ENCODE data around the gene SPATS2L. TPM values are rescaled to one million over a fixed set of nuclear protein-coding genes. Genes with fewer than 3 reads are reported as not detected.

Gene SPATS2L
- total RNA-seq, 1 donor from 2014 or later: 79.9 TPM

DNA sequence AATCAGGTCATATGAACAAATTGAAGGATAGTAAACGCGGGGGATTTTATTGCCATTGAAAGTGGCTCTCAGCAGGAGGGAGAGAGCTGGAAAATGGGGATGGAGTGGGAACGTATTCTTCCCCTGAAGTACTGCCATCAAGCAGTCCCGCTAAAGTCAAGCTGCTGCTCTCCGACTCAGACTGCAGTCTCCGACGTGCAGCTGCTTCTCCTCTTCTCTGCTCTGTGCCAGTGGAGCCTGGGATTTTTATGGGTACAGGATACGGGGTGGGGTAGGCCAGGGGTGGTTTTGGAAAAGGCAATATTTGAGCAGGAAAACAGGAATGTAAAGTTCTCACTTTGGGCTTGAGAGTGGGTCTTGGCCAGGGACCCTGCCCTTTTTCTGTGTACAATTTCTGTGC, 170.3 kb downstream of the SPATS2L start:
- Histone ChIP-seq H3K27ac (ENCODE audit: low read depth, low read length) (peak overlapping the region; percentile 67), H3K4me1 (ENCODE audit: control insufficient read depth in 3 of 3, insufficient read depth in 3 of 3, low read length in 3 of 3) (peaks cover 8 to 12% (median 9%) of the 10 kb centered on the region in 3 donors), H3K36me3 (ENCODE audit: control insufficient read depth in 3 of 3, insufficient read depth in 3 of 3, low read length in 3 of 3) (peaks cover 5 to 23% (median 14%) of the 10 kb centered on the region in 3 donors), H3K4me3 (ENCODE audit: low read length in 3 of 3) (peak overlapping the region in 1 of 3 donors; percentile 27), H3K27me3 (ENCODE audit: control insufficient read depth in 3 of 3, insufficient read depth in 3 of 3, low read length in 3 of 3) (no peaks in the 10 kb centered on the region), H3K9ac (ENCODE audit: low read depth in 1 of 3, low read length in 3 of 3) (peak overlapping the region; percentile 26 to 57 (median 48)), H3K9me3 (ENCODE audit: control insufficient read depth in 3 of 3, low read length in 3 of 3) (no peaks in the 10 kb centered on the region)

DNA sequence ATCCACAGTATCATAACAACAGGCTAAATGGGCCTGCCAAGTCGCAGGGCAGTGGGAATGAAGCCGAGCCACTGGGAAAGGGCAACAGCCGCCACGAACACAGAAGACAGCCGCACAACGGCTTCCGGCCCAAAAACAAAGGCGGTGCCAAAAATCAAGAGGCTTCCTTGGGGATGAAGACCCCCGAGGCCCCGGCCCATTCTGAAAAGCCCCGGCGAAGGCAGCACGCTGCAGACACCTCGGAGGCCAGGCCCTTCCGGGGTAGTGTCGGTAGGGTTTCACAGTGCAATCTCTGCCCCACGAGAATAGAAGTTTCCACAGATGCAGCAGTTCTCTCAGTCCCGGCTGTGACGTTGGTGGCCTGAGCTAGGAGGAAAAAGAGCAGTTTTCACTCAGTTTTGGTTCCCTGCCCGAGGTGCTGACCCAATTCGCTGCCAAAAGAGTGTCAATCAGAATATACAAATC, 171.2 kb downstream of the SPATS2L start:
- Histone ChIP-seq H3K9me3 (ENCODE audit: control insufficient read depth in 3 of 3, low read length in 3 of 3) (no peaks in the 10 kb centered on the region), H3K9ac (ENCODE audit: low read depth in 1 of 3, low read length in 3 of 3) (peak overlapping the region; percentile 55 to 69 (median 69)), H3K4me1 (ENCODE audit: control insufficient read depth in 3 of 3, insufficient read depth in 3 of 3, low read length in 3 of 3) (peaks cover 8 to 12% (median 9%) of the 10 kb centered on the region in 3 donors), H3K27me3 (ENCODE audit: control insufficient read depth in 3 of 3, insufficient read depth in 3 of 3, low read length in 3 of 3) (no peaks in the 10 kb centered on the region), H3K4me3 (ENCODE audit: low read length in 3 of 3) (peak overlapping the region; percentile 20 to 63 (median 54)), H3K27ac (ENCODE audit: low read depth, low read length) (peak overlapping the region; percentile 67), H3K36me3 (ENCODE audit: control insufficient read depth in 3 of 3, insufficient read depth in 3 of 3, low read length in 3 of 3) (peaks cover 4 to 19% (median 10%) of the 10 kb centered on the region in 3 donors)

DNA sequence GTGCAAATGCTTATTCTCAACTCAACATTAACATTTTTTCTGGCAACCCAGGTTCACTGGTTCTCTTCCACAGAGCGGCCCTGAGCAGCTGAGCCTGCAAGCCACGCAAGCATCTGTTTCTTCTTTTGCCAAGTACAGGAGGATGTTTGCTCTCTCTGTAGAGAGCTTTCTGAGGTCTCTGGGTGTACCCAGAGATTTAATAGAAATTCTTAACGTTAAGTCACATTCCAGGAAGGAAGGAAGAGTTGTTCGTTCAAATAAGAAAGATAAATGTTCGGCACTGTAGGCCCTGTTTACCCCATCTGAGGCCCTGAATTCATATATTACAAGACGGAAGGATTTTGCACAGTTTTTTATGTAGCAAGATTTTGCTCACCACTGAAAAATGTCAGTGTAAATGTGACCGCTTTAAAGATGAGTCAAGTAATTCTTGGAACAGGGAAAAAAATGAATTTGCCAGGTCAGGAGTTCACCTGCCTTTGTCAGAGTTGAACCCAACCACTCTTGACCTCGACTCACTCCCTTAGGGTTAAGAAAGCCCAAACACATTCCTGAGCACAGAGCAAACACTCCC, 173.3 kb downstream of the SPATS2L start:
- Histone ChIP-seq H3K4me3 (ENCODE audit: low read length in 3 of 3) (no peak overlapping the region), H3K27ac (ENCODE audit: low read depth, low read length) (no peak overlapping the region), H3K9ac (ENCODE audit: low read depth in 1 of 3, low read length in 3 of 3) (no peak overlapping the region), H3K4me1 (ENCODE audit: control insufficient read depth in 3 of 3, insufficient read depth in 3 of 3, low read length in 3 of 3) (peaks cover 8 to 12% (median 9%) of the 10 kb centered on the region in 3 donors), H3K9me3 (ENCODE audit: control insufficient read depth in 3 of 3, low read length in 3 of 3) (no peaks in the 10 kb centered on the region), H3K27me3 (ENCODE audit: control insufficient read depth in 3 of 3, insufficient read depth in 3 of 3, low read length in 3 of 3) (no peaks in the 10 kb centered on the region), H3K36me3 (ENCODE audit: control insufficient read depth in 3 of 3, insufficient read depth in 3 of 3, low read length in 3 of 3) (peaks cover 3 to 9% (median 4%) of the 10 kb centered on the region in 3 donors)

DNA sequence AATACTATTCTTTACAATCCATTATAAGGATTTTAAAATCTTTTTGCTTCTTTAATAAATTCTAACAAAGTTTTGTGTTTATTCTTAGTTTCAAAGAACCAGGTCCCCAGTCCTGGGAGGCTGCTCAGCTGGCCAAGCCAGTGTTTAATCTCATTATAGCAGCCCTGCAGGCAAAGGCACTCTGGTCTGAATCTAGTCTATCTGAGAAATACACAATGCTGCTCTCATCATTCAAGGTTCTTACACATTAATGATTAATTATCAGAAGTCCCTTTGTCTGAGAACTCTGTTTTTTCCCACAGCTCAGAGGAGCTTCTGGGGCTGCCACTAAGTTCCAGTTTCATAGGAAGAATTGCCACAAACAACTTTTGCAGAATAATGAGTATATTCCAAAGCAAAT, 175.7 kb downstream of the SPATS2L start:
- H3K36me3 ChIP-seq (ENCODE audit: control insufficient read depth in 3 of 3, insufficient read depth in 3 of 3, low read length in 3 of 3): peaks cover 0 to 4% (median 0%) of the 10 kb centered on the region in 3 donors
- peaks cover 0 to 8% (median 3%) of the 10 kb centered on the region in 3 donors for H3K4me1 ChIP-seq (ENCODE audit: control insufficient read depth in 3 of 3, insufficient read depth in 3 of 3, low read length in 3 of 3)
- no peak overlapping the region for H3K27ac ChIP-seq (ENCODE audit: low read depth, low read length)
- H3K4me3 ChIP-seq (ENCODE audit: low read length in 3 of 3): no peak overlapping the region
- H3K9ac ChIP-seq (ENCODE audit: low read depth in 1 of 3, low read length in 3 of 3): no peak overlapping the region
- no peaks in the 10 kb centered on the region for H3K9me3 ChIP-seq (ENCODE audit: control insufficient read depth in 3 of 3, low read length in 3 of 3)
- no peaks in the 10 kb centered on the region for H3K27me3 ChIP-seq (ENCODE audit: control insufficient read depth in 3 of 3, insufficient read depth in 3 of 3, low read length in 3 of 3)

DNA sequence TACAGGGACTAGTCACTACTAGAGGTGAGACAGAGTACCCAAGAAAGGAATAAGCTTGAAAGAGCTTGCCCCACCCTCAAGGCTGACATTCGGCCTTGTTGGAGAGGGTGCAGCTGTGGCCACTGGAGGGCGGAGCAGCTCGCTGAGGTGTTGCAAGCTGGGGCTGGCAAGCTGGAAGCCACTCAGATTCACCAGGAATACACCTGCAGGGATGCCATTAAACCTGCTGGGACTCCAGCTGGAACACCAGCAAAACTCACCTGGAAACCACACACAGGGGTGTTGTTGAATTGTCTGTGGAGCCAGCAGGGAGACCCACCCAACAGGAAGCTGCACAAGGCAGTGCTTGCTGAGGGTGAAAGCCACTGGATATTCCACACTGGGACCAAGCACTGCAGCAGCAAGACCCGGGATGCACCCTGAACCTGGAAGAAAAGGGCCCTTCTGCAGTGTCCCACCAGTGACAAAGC, 177.3 kb downstream of the SPATS2L start:
- no peaks in the 10 kb centered on the region for H3K4me1 ChIP-seq (ENCODE audit: control insufficient read depth in 3 of 3, insufficient read depth in 3 of 3, low read length in 3 of 3)
- H3K9ac ChIP-seq (ENCODE audit: low read depth in 1 of 3, low read length in 3 of 3): no peak overlapping the region
- H3K27ac ChIP-seq (ENCODE audit: low read depth, low read length): no peak overlapping the region
- H3K36me3 ChIP-seq (ENCODE audit: control insufficient read depth in 3 of 3, insufficient read depth in 3 of 3, low read length in 3 of 3): no peaks in the 10 kb centered on the region
- no peaks in the 10 kb centered on the region for H3K27me3 ChIP-seq (ENCODE audit: control insufficient read depth in 3 of 3, insufficient read depth in 3 of 3, low read length in 3 of 3)
- H3K4me3 ChIP-seq (ENCODE audit: low read length in 3 of 3): no peak overlapping the region
- no peaks in the 10 kb centered on the region for H3K9me3 ChIP-seq (ENCODE audit: control insufficient read depth in 3 of 3, low read length in 3 of 3)

DNA sequence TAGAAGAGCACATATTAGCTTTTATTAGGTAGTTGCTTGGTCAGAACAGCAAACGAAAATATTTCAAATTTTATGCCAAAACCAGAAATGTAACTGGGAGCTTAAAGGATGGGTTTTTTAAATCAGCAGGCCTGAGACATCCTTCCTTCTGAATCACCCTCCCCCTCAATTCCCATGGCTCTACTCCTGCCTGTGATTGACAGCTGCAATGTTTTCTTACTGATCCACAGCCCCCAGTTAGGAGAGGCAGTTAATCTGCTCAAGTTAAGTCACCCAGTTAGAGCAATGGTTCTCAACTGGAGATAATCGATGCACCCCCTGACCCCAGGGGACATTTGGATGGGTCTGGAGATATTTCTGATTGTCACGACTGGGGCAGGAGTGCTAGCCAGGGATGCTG, 178.4 kb downstream of the SPATS2L start:
- H3K4me1 ChIP-seq (ENCODE audit: control insufficient read depth in 3 of 3, insufficient read depth in 3 of 3, low read length in 3 of 3): no peaks in the 10 kb centered on the region

DNA sequence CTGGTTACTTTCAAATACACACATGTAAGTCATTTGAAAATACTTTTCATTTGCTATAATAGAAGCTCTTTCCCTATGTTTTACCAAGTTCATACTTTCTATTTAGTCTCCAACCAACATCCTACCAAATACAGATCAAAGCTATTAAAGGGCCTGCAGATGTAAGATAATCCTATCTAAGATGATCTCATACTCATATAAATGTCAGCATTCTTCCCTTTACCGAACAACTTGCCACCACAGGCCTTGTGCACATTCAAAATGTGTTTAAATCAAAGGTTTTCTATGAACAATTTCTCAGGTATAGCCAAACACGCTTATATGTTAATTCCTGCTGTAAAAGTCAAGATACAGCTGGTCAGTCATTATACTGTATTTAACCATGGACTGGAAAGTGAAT, 180.0 kb downstream of the SPATS2L start:
- Histone ChIP-seq H3K9ac (ENCODE audit: low read depth in 1 of 3, low read length in 3 of 3) (no peak overlapping the region), H3K4me3 (ENCODE audit: low read length in 3 of 3) (no peak overlapping the region), H3K27me3 (ENCODE audit: control insufficient read depth in 3 of 3, insufficient read depth in 3 of 3, low read length in 3 of 3) (no peaks in the 10 kb centered on the region), H3K4me1 (ENCODE audit: control insufficient read depth in 3 of 3, insufficient read depth in 3 of 3, low read length in 3 of 3) (no peaks in the 10 kb centered on the region), H3K27ac (ENCODE audit: low read depth, low read length) (no peak overlapping the region), H3K9me3 (ENCODE audit: control insufficient read depth in 3 of 3, low read length in 3 of 3) (no peaks in the 10 kb centered on the region), H3K36me3 (ENCODE audit: control insufficient read depth in 3 of 3, insufficient read depth in 3 of 3, low read length in 3 of 3) (peaks cover 8 to 12% (median 12%) of the 10 kb centered on the region in 3 donors)

More for the DNA sequence above, 178.4 kb downstream of the SPATS2L start:
- no peak overlapping the region for H3K9ac ChIP-seq (ENCODE audit: low read depth in 1 of 3, low read length in 3 of 3)
- H3K27me3 ChIP-seq (ENCODE audit: control insufficient read depth in 3 of 3, insufficient read depth in 3 of 3, low read length in 3 of 3): no peaks in the 10 kb centered on the region
- no peaks in the 10 kb centered on the region for H3K9me3 ChIP-seq (ENCODE audit: control insufficient read depth in 3 of 3, low read length in 3 of 3)
- H3K27ac ChIP-seq (ENCODE audit: low read depth, low read length): no peak overlapping the region
- peaks cover 1 to 6% (median 3%) of the 10 kb centered on the region in 3 donors for H3K36me3 ChIP-seq (ENCODE audit: control insufficient read depth in 3 of 3, insufficient read depth in 3 of 3, low read length in 3 of 3)
- H3K4me3 ChIP-seq (ENCODE audit: low read length in 3 of 3): no peak overlapping the region

DNA sequence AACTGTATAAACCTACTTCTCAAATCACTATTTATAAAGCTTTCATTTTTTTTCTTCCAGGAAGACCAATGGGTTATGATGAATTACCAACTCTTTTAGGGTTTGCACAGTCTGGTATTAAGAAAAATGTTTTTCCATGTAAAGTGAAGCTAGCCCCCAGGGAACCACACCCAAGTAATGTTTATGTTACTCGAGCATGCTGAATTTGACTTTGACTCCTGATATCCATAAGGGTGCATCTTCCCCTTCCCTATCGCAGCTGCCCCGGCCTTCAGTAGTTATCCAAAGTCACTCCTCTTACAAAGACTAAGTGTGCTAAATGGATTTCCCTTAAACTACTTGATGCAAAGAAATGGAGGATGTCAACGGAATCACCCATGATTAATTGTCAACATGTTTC, 181.7 kb downstream of the SPATS2L start:
- Histone ChIP-seq H3K27ac (ENCODE audit: low read depth, low read length) (no peak overlapping the region), H3K36me3 (ENCODE audit: control insufficient read depth in 3 of 3, insufficient read depth in 3 of 3, low read length in 3 of 3) (peaks cover 8 to 26% (median 22%) of the 10 kb centered on the region in 3 donors), H3K4me1 (ENCODE audit: control insufficient read depth in 3 of 3, insufficient read depth in 3 of 3, low read length in 3 of 3) (no peaks in the 10 kb centered on the region), H3K9me3 (ENCODE audit: control insufficient read depth in 3 of 3, low read length in 3 of 3) (no peaks in the 10 kb centered on the region), H3K9ac (ENCODE audit: low read depth in 1 of 3, low read length in 3 of 3) (no peak overlapping the region), H3K4me3 (ENCODE audit: low read length in 3 of 3) (no peak overlapping the region), H3K27me3 (ENCODE audit: control insufficient read depth in 3 of 3, insufficient read depth in 3 of 3, low read length in 3 of 3) (no peaks in the 10 kb centered on the region)

DNA sequence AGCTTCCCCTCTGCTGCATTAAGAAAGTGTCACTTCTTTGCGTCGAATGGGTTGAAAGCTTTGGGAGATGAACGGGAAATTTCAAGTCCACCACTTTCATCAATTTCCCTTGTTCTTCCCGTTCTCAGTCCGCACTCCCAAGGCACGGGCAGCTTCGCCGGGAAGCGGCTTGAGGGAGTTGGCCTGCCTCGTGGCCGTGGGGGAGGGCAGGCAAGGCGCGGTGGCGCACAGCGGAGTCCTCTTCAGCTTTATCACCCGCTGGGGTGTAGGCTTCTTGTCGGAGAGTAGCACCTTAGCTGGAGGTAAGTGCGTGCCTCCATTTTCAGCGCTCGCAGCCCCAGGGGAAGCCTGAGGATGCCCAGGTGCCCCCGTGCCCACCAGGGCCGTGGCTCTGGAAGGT, 183.5 kb downstream of the SPATS2L start:
- H3K36me3 ChIP-seq (ENCODE audit: control insufficient read depth in 3 of 3, insufficient read depth in 3 of 3, low read length in 3 of 3): peaks cover 11 to 32% (median 29%) of the 10 kb centered on the region in 3 donors
- H3K27me3 ChIP-seq (ENCODE audit: control insufficient read depth in 3 of 3, insufficient read depth in 3 of 3, low read length in 3 of 3): no peaks in the 10 kb centered on the region
- no peak overlapping the region for H3K9ac ChIP-seq (ENCODE audit: low read depth in 1 of 3, low read length in 3 of 3)
- no peak overlapping the region for H3K27ac ChIP-seq (ENCODE audit: low read depth, low read length)
- no peaks in the 10 kb centered on the region for H3K9me3 ChIP-seq (ENCODE audit: control insufficient read depth in 3 of 3, low read length in 3 of 3)
- no peak overlapping the region for H3K4me3 ChIP-seq (ENCODE audit: low read length in 3 of 3)
- no peaks in the 10 kb centered on the region for H3K4me1 ChIP-seq (ENCODE audit: control insufficient read depth in 3 of 3, insufficient read depth in 3 of 3, low read length in 3 of 3)

DNA sequence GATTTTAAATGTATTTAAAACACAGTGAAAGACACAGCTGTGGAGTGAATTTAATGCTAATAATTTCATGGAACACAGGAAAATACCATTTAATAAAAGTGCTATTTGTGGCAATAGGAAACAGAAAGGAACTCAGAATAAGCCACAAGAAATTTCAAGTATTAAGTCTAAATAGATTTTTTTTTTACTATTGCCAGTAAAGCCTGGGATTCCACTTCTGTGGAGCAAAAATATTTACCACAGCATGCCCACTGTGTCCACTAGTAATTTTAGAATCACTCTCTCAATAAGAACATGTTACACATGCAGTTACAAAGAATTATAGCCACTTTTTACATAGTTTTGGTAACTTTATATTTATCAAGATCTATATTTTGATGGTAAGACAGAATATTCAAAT, 186.2 kb downstream of the SPATS2L start:
- H3K9me3 ChIP-seq (ENCODE audit: control insufficient read depth in 3 of 3, low read length in 3 of 3): no peaks in the 10 kb centered on the region
- H3K4me3 ChIP-seq (ENCODE audit: low read length in 3 of 3): no peak overlapping the region
- no peak overlapping the region for H3K9ac ChIP-seq (ENCODE audit: low read depth in 1 of 3, low read length in 3 of 3)
- peaks cover 15 to 40% (median 35%) of the 10 kb centered on the region in 3 donors for H3K36me3 ChIP-seq (ENCODE audit: control insufficient read depth in 3 of 3, insufficient read depth in 3 of 3, low read length in 3 of 3)
- no peaks in the 10 kb centered on the region for H3K27me3 ChIP-seq (ENCODE audit: control insufficient read depth in 3 of 3, insufficient read depth in 3 of 3, low read length in 3 of 3)
- no peak overlapping the region for H3K27ac ChIP-seq (ENCODE audit: low read depth, low read length)
- no peaks in the 10 kb centered on the region for H3K4me1 ChIP-seq (ENCODE audit: control insufficient read depth in 3 of 3, insufficient read depth in 3 of 3, low read length in 3 of 3)

Measured in skeletal muscle tissue (tissue), 4 donors.